Right lobe of liver (tissue), 4 donors: ENCODE measurements around the gene C13orf46.
"Not testable (repeated sequence)": the region's sequence is repeated elsewhere in the genome, so short reads cannot be mapped to it uniquely, and the experiment has no call there.

Experiments used
- POLR2A ChIP-seq: fragments of 450-650 bp; IDR thresholded peaks from one replicate; pipeline ENCODE4 v1.6.1; 2017; ENCODE audit warnings: antibody characterized with exemption, mild to moderate bottlenecking
- TF ChIP-seq, protein P1 (sequence below), 4 donors: fragments of 200-600 bp in 3 of 4; fragments of 450-650 bp in 1 of 4; IDR thresholded peaks; one replicate each; pipeline versions ENCODE4 v1.5.1 to v1.8.0; 2016 to 2022; ENCODE audit warnings: antibody characterized with exemption in 4 of 4, mild to moderate bottlenecking in 2 of 4
- donor health status: DM: no; HTN: no; CAD: no.
- donor health status: DM: no; HTN: no; CAD: no.
- donor health status: DM: no; HTN: yes; CAD: no.

DNA sequence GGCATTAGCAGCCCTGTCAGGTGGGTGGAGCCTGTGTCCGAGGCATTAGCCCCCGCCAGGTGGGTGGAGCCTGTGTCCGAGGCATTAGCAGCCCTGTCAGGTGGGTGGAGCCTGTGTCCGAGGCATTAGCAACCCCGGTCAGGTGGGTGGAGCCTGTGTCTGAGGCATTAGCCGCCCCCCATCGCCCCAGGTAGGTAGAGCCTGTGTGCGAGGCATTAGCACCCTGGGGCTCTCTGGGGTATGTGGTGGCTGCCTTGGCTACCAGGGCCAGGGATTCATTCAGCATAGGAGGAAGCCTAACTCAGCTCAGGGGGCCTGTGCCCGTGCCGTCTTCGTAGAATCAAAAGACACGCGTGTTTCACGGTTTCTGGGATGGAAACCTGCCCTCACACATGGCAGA lies 46.3 kb upstream of the C13orf46 start:
- TF ChIP-seq, protein P1, sequence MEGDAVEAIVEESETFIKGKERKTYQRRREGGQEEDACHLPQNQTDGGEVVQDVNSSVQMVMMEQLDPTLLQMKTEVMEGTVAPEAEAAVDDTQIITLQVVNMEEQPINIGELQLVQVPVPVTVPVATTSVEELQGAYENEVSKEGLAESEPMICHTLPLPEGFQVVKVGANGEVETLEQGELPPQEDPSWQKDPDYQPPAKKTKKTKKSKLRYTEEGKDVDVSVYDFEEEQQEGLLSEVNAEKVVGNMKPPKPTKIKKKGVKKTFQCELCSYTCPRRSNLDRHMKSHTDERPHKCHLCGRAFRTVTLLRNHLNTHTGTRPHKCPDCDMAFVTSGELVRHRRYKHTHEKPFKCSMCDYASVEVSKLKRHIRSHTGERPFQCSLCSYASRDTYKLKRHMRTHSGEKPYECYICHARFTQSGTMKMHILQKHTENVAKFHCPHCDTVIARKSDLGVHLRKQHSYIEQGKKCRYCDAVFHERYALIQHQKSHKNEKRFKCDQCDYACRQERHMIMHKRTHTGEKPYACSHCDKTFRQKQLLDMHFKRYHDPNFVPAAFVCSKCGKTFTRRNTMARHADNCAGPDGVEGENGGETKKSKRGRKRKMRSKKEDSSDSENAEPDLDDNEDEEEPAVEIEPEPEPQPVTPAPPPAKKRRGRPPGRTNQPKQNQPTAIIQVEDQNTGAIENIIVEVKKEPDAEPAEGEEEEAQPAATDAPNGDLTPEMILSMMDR (IDR thresholded peaks at IDR 0.05): not testable (repeated sequence)
- TF ChIP-seq POLR2A: not testable (repeated sequence)
